PC-3 (cell line): ENCODE results near the gene CABCOCO1. TPM values are rescaled to one million over a fixed set of nuclear protein-coding genes. Genes with fewer than 3 reads are reported as not detected.

Experiments used
- ATAC-seq: fragments of 200-7000 bp; cut with Tn5 transposase; 2 replicates; pipeline ENCODE4 v1.9.1; 2020; ENCODE audit warnings: mild to moderate bottlenecking, moderate library complexity
- BruUV-seq: library from RNA; stranded (reverse); fragments of 400-500 nt; replicated peaks from 2 replicates; lab custom pipeline; 2021; lab: Mats Ljungman, UMichigan
- CTCF ChIA-PET: fragments of 300-600 bp; sonication (Branson Sonifier 250); formaldehyde crosslinking; loops from one replicate; lab custom pipeline; 2022; ENCODE audit warnings: antibody characterized with exemption; lab: Charles Lee
- POLR2A ChIA-PET: fragments of 300-600 bp; sonication (Branson Sonifier 250); formaldehyde crosslinking; loops from one replicate; lab custom pipeline; 2022; ENCODE audit warnings: antibody characterized with exemption; ENCODE audit not compliant: unreplicated experiment; lab: Charles Lee
- DNase-seq: peaks from one replicate; pipeline ENCODE4 v3.0.0-alpha.2; 2015
- H2AFZ ChIP-seq: fragments of 300-600 bp; sonication (generic); 2 replicates; pipeline ENCODE4 v1.6.0; 2016; ENCODE audit warnings: antibody characterized with exemption, low read length
- H3F3A ChIP-seq: fragments of 300-600 bp; sonication (generic); one replicate; pipeline ENCODE4 v1.6.0; 2017; ENCODE audit warnings: antibody characterized with exemption, low read length, control low read depth, mild to moderate bottlenecking; ENCODE audit not compliant: unreplicated experiment
- H3K27ac ChIP-seq: fragments of 300-600 bp; sonication (generic); 2 replicates; pipeline ENCODE4 v1.5.1; 2016; ENCODE audit warnings: mild to moderate bottlenecking, low read length
- H3K27me3 ChIP-seq: fragments of 300-600 bp; sonication (generic); 2 replicates; pipeline ENCODE4 v1.6.1; 2016; ENCODE audit warnings: low read length, mixed read lengths
- H3K36me3 ChIP-seq: fragments of 300-600 bp; sonication (generic); 2 replicates; pipeline ENCODE4 v1.6.1; 2016; ENCODE audit warnings: low read depth, mixed run types, low read length, mixed read lengths
- H3K4me1 ChIP-seq: fragments of 300-600 bp; sonication (generic); 2 replicates; pipeline ENCODE4 v1.5.1; 2016; ENCODE audit warnings: low read length; ENCODE audit not compliant: insufficient read depth
- H3K4me2 ChIP-seq: fragments of 300-600 bp; sonication (generic); 2 replicates; pipeline ENCODE4 v1.6.0; 2016; ENCODE audit warnings: low read length
- H3K4me3 ChIP-seq: fragments of 300-600 bp; sonication (generic); 2 replicates; pipeline ENCODE4 v1.5.1; 2016; ENCODE audit warnings: mild to moderate bottlenecking, low read length, mixed read lengths
- H3K79me2 ChIP-seq: fragments of 300-600 bp; sonication (generic); 2 replicates; pipeline ENCODE4 v1.6.1; 2017; ENCODE audit warnings: low read length, mixed read lengths
- H3K9ac ChIP-seq: fragments of 300-600 bp; sonication (generic); 2 replicates; pipeline ENCODE4 v1.6.0; 2016; ENCODE audit warnings: mild to moderate bottlenecking, low read length
- H3K9me2 ChIP-seq: fragments of 300-600 bp; sonication (generic); replicated peaks from 2 replicates; pipeline ENCODE4 v1.6.1; 2016; ENCODE audit warnings: mixed run types, low read length, mixed read lengths
- H3K9me3 ChIP-seq: fragments of 300-600 bp; sonication (generic); 2 replicates; pipeline ENCODE4 v1.6.1; 2016; ENCODE audit warnings: low read length, mixed read lengths
- H4K20me1 ChIP-seq: fragments of 300-600 bp; sonication (generic); 2 replicates; pipeline ENCODE4 v1.6.1; 2016; ENCODE audit warnings: low read length, mixed read lengths
- EZH2 ChIP-seq: fragments of 300-600 bp; sonication (generic); IDR thresholded peaks from one replicate; pipeline ENCODE4 v1.6.1; 2017; ENCODE audit warnings: antibody characterized with exemption, mild to moderate bottlenecking, low read length; ENCODE audit not compliant: unreplicated experiment
- EZH2phosphoT487 ChIP-seq: fragments of 300-600 bp; sonication (generic); IDR thresholded peaks from 2 replicates; pipeline ENCODE4 v1.6.1; 2018; ENCODE audit warnings: mild to moderate bottlenecking, antibody characterized with exemption, low read length, borderline replicate concordance
- intact Hi-C: fragments of 100-400 bp; cut with micrococcal nuclease; formaldehyde crosslinking; loops from 2 replicates; pipeline ENCODE4 v1.9.0; 2023
- total RNA-seq: library from RNA; depleted of rRNA; stranded (reverse); fragments of >200 nt; gene quantifications from 2 replicates; pipeline ENCODE4 v1.2.3, GENCODE V29; 2014
- TF ChIP-seq, protein P1 (sequence below): fragments of 300-600 bp; sonication (generic); conservative IDR thresholded peaks from 2 replicates; pipeline ENCODE4 v1.5.1; 2017; ENCODE audit warnings: antibody characterized with exemption, low read depth, mild to moderate bottlenecking, low read length

Gene CABCOCO1
- total RNA-seq, 1 experiment from 2014 or later = not detected

DNA sequence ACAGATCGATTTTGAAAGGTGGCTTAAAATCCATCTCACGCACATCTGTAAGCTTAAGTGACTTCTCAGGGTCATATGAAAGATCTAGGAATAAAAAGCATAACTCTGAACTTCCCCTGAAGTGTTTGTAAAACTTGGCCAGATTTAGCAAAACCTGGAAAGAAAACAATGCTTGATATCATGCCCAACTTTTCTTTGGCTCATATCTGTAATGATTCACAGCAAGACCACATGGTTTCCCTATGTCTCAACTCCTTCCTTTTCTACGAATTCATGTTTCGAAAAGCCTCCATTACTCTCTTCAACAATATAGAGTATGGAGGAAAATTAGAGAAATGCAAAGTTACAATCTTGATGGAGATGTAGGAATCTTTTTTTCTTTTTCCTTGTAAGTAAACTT, 20.1 kb upstream of the CABCOCO1 start:
- no peaks in the 10 kb centered on the region for H3K9me3 ChIP-seq
- H3K4me2 ChIP-seq = no peak overlapping the region
- BruUV-seq = no TSS peak
- no peak for TF ChIP-seq EZH2
- TF ChIP-seq, protein P1, sequence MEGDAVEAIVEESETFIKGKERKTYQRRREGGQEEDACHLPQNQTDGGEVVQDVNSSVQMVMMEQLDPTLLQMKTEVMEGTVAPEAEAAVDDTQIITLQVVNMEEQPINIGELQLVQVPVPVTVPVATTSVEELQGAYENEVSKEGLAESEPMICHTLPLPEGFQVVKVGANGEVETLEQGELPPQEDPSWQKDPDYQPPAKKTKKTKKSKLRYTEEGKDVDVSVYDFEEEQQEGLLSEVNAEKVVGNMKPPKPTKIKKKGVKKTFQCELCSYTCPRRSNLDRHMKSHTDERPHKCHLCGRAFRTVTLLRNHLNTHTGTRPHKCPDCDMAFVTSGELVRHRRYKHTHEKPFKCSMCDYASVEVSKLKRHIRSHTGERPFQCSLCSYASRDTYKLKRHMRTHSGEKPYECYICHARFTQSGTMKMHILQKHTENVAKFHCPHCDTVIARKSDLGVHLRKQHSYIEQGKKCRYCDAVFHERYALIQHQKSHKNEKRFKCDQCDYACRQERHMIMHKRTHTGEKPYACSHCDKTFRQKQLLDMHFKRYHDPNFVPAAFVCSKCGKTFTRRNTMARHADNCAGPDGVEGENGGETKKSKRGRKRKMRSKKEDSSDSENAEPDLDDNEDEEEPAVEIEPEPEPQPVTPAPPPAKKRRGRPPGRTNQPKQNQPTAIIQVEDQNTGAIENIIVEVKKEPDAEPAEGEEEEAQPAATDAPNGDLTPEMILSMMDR = no peak
- TF ChIP-seq EZH2phosphoT487 = no peak
- no peaks in the 10 kb centered on the region for H3K9me2 ChIP-seq
- CTCF ChIA-PET = no interaction called here
- H3K36me3 ChIP-seq = no peaks in the 10 kb centered on the region
- no peaks in the 10 kb centered on the region for H3K4me1 ChIP-seq
- peak; percentile 39 for ATAC-seq
- H3K9ac ChIP-seq = no peak overlapping the region
- peak; percentile 70 for DNase-seq
- H3K27ac ChIP-seq = no peak overlapping the region
- intact Hi-C loops = no loop called here
- POLR2A ChIA-PET = interaction anchor here (0.5 kb wide), 1 partner anchor 167 kb away, joined by 4 read pairs; no protein-coding TSS in a partner anchor
- H3K79me2 ChIP-seq = no peaks in the 10 kb centered on the region
- no peaks in the 10 kb centered on the region for H3F3A ChIP-seq
- no peaks in the 10 kb centered on the region for H3K27me3 ChIP-seq
- H3K4me3 ChIP-seq = no peak overlapping the region
- no peaks in the 10 kb centered on the region for H4K20me1 ChIP-seq
- no peak overlapping the region for H2AFZ ChIP-seq

DNA sequence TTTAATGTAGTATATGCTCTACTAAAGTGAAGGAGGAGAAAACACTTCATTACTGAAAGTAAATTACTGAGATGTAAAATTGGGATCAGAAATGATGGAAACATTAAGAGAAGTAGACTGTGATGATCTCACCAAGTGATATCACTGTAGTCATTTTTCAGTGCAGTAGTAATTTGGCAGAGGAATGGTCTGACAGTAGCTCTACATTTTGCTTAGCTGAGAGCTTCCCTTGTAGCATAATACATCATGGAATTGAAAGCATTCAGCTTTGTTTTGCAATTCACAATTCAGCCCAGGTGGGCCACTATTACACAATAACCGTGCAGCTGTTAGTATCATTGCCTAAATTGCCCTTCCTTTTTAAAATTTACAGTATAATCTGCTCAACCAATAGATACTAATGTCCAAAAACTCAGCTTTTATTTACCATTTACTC, 19.4 kb upstream of the CABCOCO1 start:
- intact Hi-C loops = no loop called here
- H3K27ac ChIP-seq = no peak overlapping the region

DNA sequence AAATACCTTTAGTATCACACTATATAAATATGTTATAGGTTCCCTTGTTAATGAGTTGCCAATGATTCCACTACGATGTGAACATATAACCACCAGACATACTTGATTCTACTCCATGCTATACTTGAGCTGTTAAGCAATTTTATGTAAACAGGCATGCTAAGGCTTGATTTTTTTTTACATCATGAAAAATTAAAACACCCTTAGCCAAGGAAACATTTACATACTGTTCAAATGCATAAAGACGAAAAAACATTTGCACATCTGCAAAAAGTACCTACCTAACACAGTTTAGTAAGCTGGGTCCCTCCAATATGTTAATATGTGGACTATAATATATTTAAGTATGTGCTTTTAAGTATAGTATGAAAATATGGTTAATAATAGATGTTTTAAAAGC, 9.0 kb upstream of the CABCOCO1 start:
- no peak for TF ChIP-seq EZH2phosphoT487
- TF ChIP-seq, protein P1 = no peak
- no peak overlapping the region for H3K27ac ChIP-seq
- 0 out of 2 replicates have a peak overlapping the region, but pooled peaks have one; percentile 8 for H2AFZ ChIP-seq
- no peak for ATAC-seq
- no peaks in the 10 kb centered on the region for H3K4me1 ChIP-seq
- intact Hi-C loops = no loop called here
- no peaks in the 10 kb centered on the region for H3K36me3 ChIP-seq
- no peak for DNase-seq
- no peaks in the 10 kb centered on the region for H3K9me2 ChIP-seq
- H3F3A ChIP-seq = no peaks in the 10 kb centered on the region
- POLR2A ChIA-PET = no interaction called here
- no peak overlapping the region for H3K4me2 ChIP-seq
- no peaks in the 10 kb centered on the region for H3K27me3 ChIP-seq
- no peaks in the 10 kb centered on the region for H3K9me3 ChIP-seq
- H3K79me2 ChIP-seq = no peaks in the 10 kb centered on the region
- no peak overlapping the region for H3K9ac ChIP-seq
- CTCF ChIA-PET = interaction anchor here (0.5 kb wide), 1 partner anchor 46 kb away, joined by 3 read pairs; no protein-coding TSS in a partner anchor
- BruUV-seq = no TSS peak
- no peak overlapping the region for H3K4me3 ChIP-seq
- no peaks in the 10 kb centered on the region for H4K20me1 ChIP-seq

More for the DNA sequence above, 19.4 kb upstream of the CABCOCO1 start:
- H3F3A ChIP-seq = no peaks in the 10 kb centered on the region
- ATAC-seq = 0 out of 2 replicates have a peak, but pooled peaks have one; percentile 18
- CTCF ChIA-PET = no interaction called here
- no TSS peak for BruUV-seq
- peak; percentile 22 for DNase-seq
- no peaks in the 10 kb centered on the region for H3K4me1 ChIP-seq
- TF ChIP-seq EZH2phosphoT487 = no peak
- TF ChIP-seq EZH2 = no peak
- TF ChIP-seq, protein P1 = no peak
- no peaks in the 10 kb centered on the region for H3K9me3 ChIP-seq
- no peaks in the 10 kb centered on the region for H4K20me1 ChIP-seq
- no peak overlapping the region for H2AFZ ChIP-seq
- no peak overlapping the region for H3K4me2 ChIP-seq
- no peaks in the 10 kb centered on the region for H3K79me2 ChIP-seq
- H3K36me3 ChIP-seq = no peaks in the 10 kb centered on the region
- no peak overlapping the region for H3K9ac ChIP-seq
- H3K27me3 ChIP-seq = no peaks in the 10 kb centered on the region
- POLR2A ChIA-PET = no interaction called here
- no peak overlapping the region for H3K4me3 ChIP-seq
- no peaks in the 10 kb centered on the region for H3K9me2 ChIP-seq
